Measurements from ENCODE around the gene PEX10. TPM values are rescaled to one million over a fixed set of nuclear protein-coding genes. Genes with fewer than 3 reads are reported as not detected.

Gene PEX10
- total RNA-seq (2013; cell fraction: nucleolus; rRNA removed), result 11.8 and 15.1 TPM in 2 replicates
- total RNA-seq (2014; rRNA removed) (23.7 and 24.9 TPM in 2 replicates), total RNA-seq (2014; rRNA removed; fragmentation: Illumina TruSeq; extraction: Trizol) (7.4 TPM in 2 replicates), total RNA-seq (2021) (16.4 and 16.8 TPM in 2 replicates), polyA plus RNA-seq (2011; rRNA removed) (4.3 and 6.1 TPM in 2 replicates), polyA plus RNA-seq (2014; fragmentation: Illumina TruSeq; extraction: Trizol) (3.8 and 5.6 TPM in 2 replicates), polyA plus RNA-seq (2014; fragmentation: Nextera tagmentation; extraction: Ambion mirVana) (under 1 TPM in 1 of 2 experiments, not detected in 1; 0.24 TPM), polyA plus RNA-seq (2014; rRNA removed) (19.4 and 20.8 TPM in 2 replicates), polyA plus RNA-seq (2016; fragmentation: Nextera tagmentation; extraction: Ambion mirVana) (10 to 100 TPM; 18.9 to 19.7 TPM), polyA minus RNA-seq (2011; rRNA and poly(A)+ RNA removed) (3.0 and 5.2 TPM in 2 replicates), Bru-seq, nascent RNA (percentile 59 among the genes with signal in this experiment), BruChase-seq, experiment 1, labeled RNA remaining after a 6-hour chase (percentile 54 among the genes with signal in this experiment), BruChase-seq, experiment 2, labeled RNA remaining after a 2-hour chase (percentile 49 among the genes with signal in this experiment)
- 4.1 TPM for polyA plus RNA-seq (2011; ENCODE audit: low read depth)
- polyA plus RNA-seq (2011; cell fraction: cytosol; rRNA removed), result 8.3 and 11.2 TPM in 2 replicates
- 21.3 and 22.1 TPM in 2 replicates for polyA plus RNA-seq (2011; cell fraction: nucleus; rRNA removed)
- polyA plus RNA-seq (2012), result 10.0 and 13.2 TPM in 2 replicates
- polyA minus RNA-seq (2011; cell fraction: cytosol; rRNA and poly(A)+ RNA removed), result 2.9 and 3.4 TPM in 2 replicates
- 3.9 and 5.9 TPM in 2 replicates for polyA minus RNA-seq (2011; cell fraction: nucleus; rRNA and poly(A)+ RNA removed)
- long read RNA-seq, experiment 1, transcript PEX10-202 (6 exons, 1,997 nt), result major isoform, 14 of 17 reads
- long read RNA-seq, experiment 1, partial matches to known transcripts, result 0 of 17 reads
- long read RNA-seq, experiment 1, other reads (novel, unspliced or antisense), result 2 of 17 reads
- long read RNA-seq, experiment 2, partial matches to known transcripts, result 0 of 1 reads
- long read RNA-seq, experiment 2, other reads (novel, unspliced or antisense), result 1 of 1 reads

- H3K27me3 ChIP-seq (replicated peaks in 1 of 2; ENCODE audit: control insufficient read depth in 2 of 2, insufficient read depth in 2 of 2, low read length in 1 of 2), result no peaks in the 10 kb centered on the region
- CTCF ChIA-PET, result interaction anchor here (0.7 to 1.8 kb wide), 4 partner anchors 135 to 217 kb away, joined by 3 to 23 read pairs (median 6); partner anchors contain the start of genes FAAP20 and TNFRSF14
- peaks cover 20% of the 10 kb centered on the region for H3K79me2 ChIP-seq (ENCODE audit: control insufficient read depth, insufficient read depth, low read length)
- ATAC-seq, result peak; percentile 88
- H3K4me2 ChIP-seq (ENCODE audit: control insufficient read depth, insufficient read depth), result peak within 1 kb of the TSS; percentile 94
- SMC1A ChIA-PET (ENCODE audit: uncharacterized antibody, unreplicated experiment), result interaction anchor here (0.7 to 2.1 kb wide), 5 partner anchors 21 to 218 kb away, joined by 3 to 9 read pairs (median 3); partner anchors contain the start of genes FAAP20, MORN1 and RER1
- POLR2A ChIA-PET, result interaction anchor here (1.0 to 1.8 kb wide), 5 partner anchors 113 to 173 kb away, joined by 3 to 11 read pairs (median 6); partner anchors contain the start of gene PANK4
- no peaks in the 10 kb centered on the region; a peak in 2 of 4 replicates for H3K36me3 ChIP-seq (ENCODE audit: control insufficient read depth in 2 of 2, insufficient read depth in 2 of 2, low read length in 1 of 2)
- RAD21 ChIA-PET (ENCODE audit: unreplicated experiment), result interaction anchor here (1.5 to 1.8 kb wide), 4 partner anchors 112 to 217 kb away, joined by 3 to 13 read pairs (median 6); partner anchors contain the start of gene FAAP20
- peak; percentile 80 for DNase-seq (ENCODE audit: low read depth, low spot score)
- no peaks in the 10 kb centered on the region for H3K9me3 ChIP-seq (replicated peaks; ENCODE audit: control insufficient read depth, insufficient read depth, low read length)
- peak; percentile 95 for FAIRE-seq
- under 1% methylated on average over 25 of the region's 55 CpGs for WGBS (ENCODE audit: insufficient coverage, insufficient replicate concordance, low lambda C conversion rate, missing lambda C conversion rate)
- H3K4me3 ChIP-seq, result peak within 1 kb of the TSS; percentile 98
- H3K9ac ChIP-seq (ENCODE audit: control insufficient read depth, insufficient read depth, low read length), result peak within 1 kb of the TSS; percentile 84
- peak within 1 kb of the TSS; percentile 62 for H3K27ac ChIP-seq (ENCODE audit: control insufficient read depth, insufficient read depth)
- H3K4me1 ChIP-seq (ENCODE audit: control insufficient read depth, insufficient read depth, low read length), result peaks cover 27% of the 10 kb centered on the region
- no peaks in the 10 kb centered on the region for H4K20me1 ChIP-seq (ENCODE audit: control insufficient read depth, insufficient read depth)
- intact Hi-C loops (cut with micrococcal nuclease; ENCODE audit: unreplicated experiment) (no loop called here), in situ Hi-C loops (cut with MboI) (loop anchor here (5.0 to 10.0 kb wide), 3 partner anchors 135 to 1015 kb away; no protein-coding TSS in a partner anchor)
- BruUV-seq (replicated peaks), result no TSS peak
- H2AFZ ChIP-seq (ENCODE audit: control insufficient read depth, low read depth, low read length), result peak within 1 kb of the TSS; percentile 76
- TF ChIP-seq SREBF1 (IDR thresholded peaks at IDR 0.05; ENCODE audit: low read length) (no peak), CBX3 (IDR thresholded peaks at IDR 0.05; ENCODE audit: borderline replicate concordance, low read depth) (no peak), NFYA (IDR thresholded peaks at IDR 0.05; ENCODE audit: borderline replicate concordance, low read depth, low read length) (no peak), PAX5 (IDR thresholded peaks at IDR 0.05; ENCODE audit: borderline replicate concordance, low read depth, low read length) (no peak), E2F8 (IDR thresholded peaks at IDR 0.05; ENCODE audit: low read depth, partially characterized antibody) (no peak), CREM (IDR thresholded peaks at IDR 0.05; ENCODE audit: low read depth) (peak; percentile 99), MTA3 (IDR thresholded peaks at IDR 0.05; ENCODE audit: borderline replicate concordance, low read length) (no peak), ZNF384 (IDR thresholded peaks at IDR 0.05; ENCODE audit: borderline replicate concordance, low read depth, low read length) (no peak), HDAC2 (IDR thresholded peaks at IDR 0.05) (no peak), NR2C1 (IDR thresholded peaks at IDR 0.05) (peak; percentile 47), HDAC6 (IDR thresholded peaks at IDR 0.05; ENCODE audit: unreplicated experiment) (no peak), PML (IDR thresholded peaks at IDR 0.05; ENCODE audit: low read length) (no peak), BCL3 (IDR thresholded peaks at IDR 0.05; ENCODE audit: borderline replicate concordance, insufficient read depth, low read depth, low read length, poor library complexity, severe bottlenecking) (no peak), SIX5 (IDR thresholded peaks at IDR 0.05; ENCODE audit: low read depth, low read length, severe bottlenecking) (peak; percentile 39)
Measured at GRCh38 chr1:2412395-2412772, at the start of gene PEX10. PEX10 (minus strand) TSS chr1:2412564; CDS start chr1:2412502, 62 bp downstream.
